ENCODE data around the gene ZNF860. TPM values are rescaled to one million over a fixed set of nuclear protein-coding genes. Genes with fewer than 3 reads are reported as not detected.

Gene ZNF860
- total RNA-seq = 1.8 and 2.8 TPM in 2 replicates

GRCh38 chr3:31981206-31982181, at the start of gene ZNF860, which contains the start of gene OSBPL10:
Gene ZNF860 (plus strand): TSS chr3:31981750. CDS start chr3:31989080, 7,330 bp downstream.
Gene OSBPL10 (minus strand): TSS chr3:31981262. CDS start chr3:31981179, 83 bp downstream.

Small RNAs within 50 kb of the gene (small RNA-seq; reads per million reads assigned to genes)
- not detected for gene RF00402

Other genes starting within 250 kb of the ZNF860 start
- 32.9 and 36.9 TPM in 2 replicates for gene OSBPL10, start 488 bp upstream of the ZNF860 start, total RNA-seq
- gene GPD1L, start 124.9 kb downstream of the ZNF860 start, total RNA-seq = 10.5 and 12.6 TPM in 2 replicates